ENCODE data around the gene ACTR3.
"Not testable (repeated sequence)": the region's sequence is repeated elsewhere in the genome, so short reads cannot be mapped to it uniquely, and the experiment has no call there.

Gene ACTR3

GRCh38 chr2:113889471-113890252 lies at the start of gene ACTR3:
Gene ACTR3, plus strand, starts transcription at chr2:113890089. Its CDS starts 191 bp downstream, at chr2:113890280.
- peak within 1 kb of the TSS; percentile 88 to 92 for H3K4me3 ChIP-seq (ENCODE audit: low read depth in 1 of 2, low read length in 2 of 2)
- peaks cover 19 to 61% of the 10 kb centered on the region in 2 donors for H3K4me1 ChIP-seq (ENCODE audit: control insufficient read depth in 1 of 2, insufficient read depth in 2 of 2, low read length in 2 of 2)
- H3K27me3 ChIP-seq (ENCODE audit: low read depth, low read length): no peaks in the 10 kb centered on the region
- peaks cover 4 to 9% of the 10 kb centered on the region in 2 donors for H3K36me3 ChIP-seq (ENCODE audit: control insufficient read depth in 1 of 2, insufficient read depth in 2 of 2, low read length in 2 of 2)
- no peaks in the 10 kb centered on the region for H3K9me3 ChIP-seq (ENCODE audit: control insufficient read depth in 1 of 2, low read length in 2 of 2)
- peak within 1 kb of the TSS; percentile 99 for H3K27ac ChIP-seq (ENCODE audit: low read length)

GRCh38 chr2:113840518-113840917 lies 49.4 kb upstream of the ACTR3 start:
- Histone ChIP-seq H3K9me3 (ENCODE audit: control insufficient read depth in 1 of 2, low read length in 2 of 2) (no peaks in the 10 kb centered on the region), H3K27ac (ENCODE audit: low read length) (no peak overlapping the region), H3K36me3 (ENCODE audit: control insufficient read depth in 1 of 2, insufficient read depth in 2 of 2, low read length in 2 of 2) (no peaks in the 10 kb centered on the region)

GRCh38 chr2:113842919-113843736 lies 46.8 kb upstream of the ACTR3 start:
- H3K4me3 ChIP-seq (ENCODE audit: low read depth in 1 of 2, low read length in 2 of 2): no peak overlapping the region
- H3K27ac ChIP-seq (ENCODE audit: low read length): no peak overlapping the region
- H3K4me1 ChIP-seq (ENCODE audit: control insufficient read depth in 1 of 2, insufficient read depth in 2 of 2, low read length in 2 of 2): no peaks in the 10 kb centered on the region
- H3K36me3 ChIP-seq (ENCODE audit: control insufficient read depth in 1 of 2, insufficient read depth in 2 of 2, low read length in 2 of 2): no peaks in the 10 kb centered on the region
- H3K9me3 ChIP-seq (ENCODE audit: control insufficient read depth in 1 of 2, low read length in 2 of 2): no peaks in the 10 kb centered on the region
- no peaks in the 10 kb centered on the region for H3K27me3 ChIP-seq (ENCODE audit: low read depth, low read length)

More at GRCh38 chr2:113840518-113840917, 49.4 kb upstream of the ACTR3 start:
- Histone ChIP-seq H3K4me3 (ENCODE audit: low read depth in 1 of 2, low read length in 2 of 2) (no peak overlapping the region), H3K27me3 (ENCODE audit: low read depth, low read length) (no peaks in the 10 kb centered on the region), H3K4me1 (ENCODE audit: control insufficient read depth in 1 of 2, insufficient read depth in 2 of 2, low read length in 2 of 2) (no peaks in the 10 kb centered on the region)

- not testable (repeated sequence) for H3K9me3 ChIP-seq (ENCODE audit: control insufficient read depth in 1 of 2, low read length in 2 of 2); H3K27me3 ChIP-seq (ENCODE audit: low read depth, low read length); H3K4me3 ChIP-seq (ENCODE audit: low read depth in 1 of 2, low read length in 2 of 2); H3K36me3 ChIP-seq (ENCODE audit: control insufficient read depth in 1 of 2, insufficient read depth in 2 of 2, low read length in 2 of 2); H3K27ac ChIP-seq (ENCODE audit: low read length); H3K4me1 ChIP-seq (ENCODE audit: control insufficient read depth in 1 of 2, insufficient read depth in 2 of 2, low read length in 2 of 2)
Measured at GRCh38 chr2:113843737-113844050, 46.2 kb upstream of the ACTR3 start.

- Histone ChIP-seq H3K27ac (ENCODE audit: low read length) (no peak overlapping the region), H3K36me3 (ENCODE audit: control insufficient read depth in 1 of 2, insufficient read depth in 2 of 2, low read length in 2 of 2) (no peaks in the 10 kb centered on the region), H3K4me3 (ENCODE audit: low read depth in 1 of 2, low read length in 2 of 2) (no peak overlapping the region), H3K4me1 (ENCODE audit: control insufficient read depth in 1 of 2, insufficient read depth in 2 of 2, low read length in 2 of 2) (no peaks in the 10 kb centered on the region), H3K9me3 (ENCODE audit: control insufficient read depth in 1 of 2, low read length in 2 of 2) (no peaks in the 10 kb centered on the region), H3K27me3 (ENCODE audit: low read depth, low read length) (no peaks in the 10 kb centered on the region)
Measured at GRCh38 chr2:113845261-113845660, 44.6 kb upstream of the ACTR3 start.

- H3K36me3 ChIP-seq (ENCODE audit: control insufficient read depth in 1 of 2, insufficient read depth in 2 of 2, low read length in 2 of 2); H3K4me3 ChIP-seq (ENCODE audit: low read depth in 1 of 2, low read length in 2 of 2); H3K9me3 ChIP-seq (ENCODE audit: control insufficient read depth in 1 of 2, low read length in 2 of 2); H3K4me1 ChIP-seq (ENCODE audit: control insufficient read depth in 1 of 2, insufficient read depth in 2 of 2, low read length in 2 of 2); H3K27me3 ChIP-seq (ENCODE audit: low read depth, low read length); H3K27ac ChIP-seq (ENCODE audit: low read length): not testable (repeated sequence)
Measured at GRCh38 chr2:113845796-113846195, 44.1 kb upstream of the ACTR3 start.

- H3K4me3 ChIP-seq (ENCODE audit: low read depth in 1 of 2, low read length in 2 of 2): no peak overlapping the region
- H3K9me3 ChIP-seq (ENCODE audit: control insufficient read depth in 1 of 2, low read length in 2 of 2): no peaks in the 10 kb centered on the region
- no peak overlapping the region for H3K27ac ChIP-seq (ENCODE audit: low read length)
- no peaks in the 10 kb centered on the region for H3K4me1 ChIP-seq (ENCODE audit: control insufficient read depth in 1 of 2, insufficient read depth in 2 of 2, low read length in 2 of 2)
- no peaks in the 10 kb centered on the region for H3K36me3 ChIP-seq (ENCODE audit: control insufficient read depth in 1 of 2, insufficient read depth in 2 of 2, low read length in 2 of 2)
- no peaks in the 10 kb centered on the region for H3K27me3 ChIP-seq (ENCODE audit: low read depth, low read length)
Measured at GRCh38 chr2:113846429-113846828, 43.5 kb upstream of the ACTR3 start.

GRCh38 chr2:113847144-113847543 lies 42.7 kb upstream of the ACTR3 start:
- H3K27ac ChIP-seq (ENCODE audit: low read length): no peak overlapping the region
- H3K36me3 ChIP-seq (ENCODE audit: control insufficient read depth in 1 of 2, insufficient read depth in 2 of 2, low read length in 2 of 2): no peaks in the 10 kb centered on the region
- H3K27me3 ChIP-seq (ENCODE audit: low read depth, low read length): no peaks in the 10 kb centered on the region
- no peaks in the 10 kb centered on the region for H3K9me3 ChIP-seq (ENCODE audit: control insufficient read depth in 1 of 2, low read length in 2 of 2)
- H3K4me1 ChIP-seq (ENCODE audit: control insufficient read depth in 1 of 2, insufficient read depth in 2 of 2, low read length in 2 of 2): no peaks in the 10 kb centered on the region
- no peak overlapping the region for H3K4me3 ChIP-seq (ENCODE audit: low read depth in 1 of 2, low read length in 2 of 2)

- H3K9me3 ChIP-seq (ENCODE audit: control insufficient read depth in 1 of 2, low read length in 2 of 2): no peaks in the 10 kb centered on the region
- no peaks in the 10 kb centered on the region for H3K27me3 ChIP-seq (ENCODE audit: low read depth, low read length)
- no peaks in the 10 kb centered on the region for H3K4me1 ChIP-seq (ENCODE audit: control insufficient read depth in 1 of 2, insufficient read depth in 2 of 2, low read length in 2 of 2)
- no peak overlapping the region for H3K4me3 ChIP-seq (ENCODE audit: low read depth in 1 of 2, low read length in 2 of 2)
- H3K36me3 ChIP-seq (ENCODE audit: control insufficient read depth in 1 of 2, insufficient read depth in 2 of 2, low read length in 2 of 2): no peaks in the 10 kb centered on the region
- H3K27ac ChIP-seq (ENCODE audit: low read length): no peak overlapping the region
Measured at GRCh38 chr2:113848758-113849415, 41.0 kb upstream of the ACTR3 start.

GRCh38 chr2:113850687-113851086 lies 39.2 kb upstream of the ACTR3 start:
- H3K4me1 ChIP-seq (ENCODE audit: control insufficient read depth in 1 of 2, insufficient read depth in 2 of 2, low read length in 2 of 2): no peaks in the 10 kb centered on the region
- H3K27ac ChIP-seq (ENCODE audit: low read length): no peak overlapping the region
- no peak overlapping the region for H3K4me3 ChIP-seq (ENCODE audit: low read depth in 1 of 2, low read length in 2 of 2)
- H3K36me3 ChIP-seq (ENCODE audit: control insufficient read depth in 1 of 2, insufficient read depth in 2 of 2, low read length in 2 of 2): no peaks in the 10 kb centered on the region
- no peaks in the 10 kb centered on the region for H3K9me3 ChIP-seq (ENCODE audit: control insufficient read depth in 1 of 2, low read length in 2 of 2)
- H3K27me3 ChIP-seq (ENCODE audit: low read depth, low read length): no peaks in the 10 kb centered on the region

GRCh38 chr2:113851640-113852039 lies 38.2 kb upstream of the ACTR3 start:
- no peaks in the 10 kb centered on the region for H3K27me3 ChIP-seq (ENCODE audit: low read depth, low read length)
- no peaks in the 10 kb centered on the region for H3K36me3 ChIP-seq (ENCODE audit: control insufficient read depth in 1 of 2, insufficient read depth in 2 of 2, low read length in 2 of 2)
- H3K9me3 ChIP-seq (ENCODE audit: control insufficient read depth in 1 of 2, low read length in 2 of 2): no peaks in the 10 kb centered on the region
- no peak overlapping the region for H3K27ac ChIP-seq (ENCODE audit: low read length)
- H3K4me3 ChIP-seq (ENCODE audit: low read depth in 1 of 2, low read length in 2 of 2): no peak overlapping the region
- H3K4me1 ChIP-seq (ENCODE audit: control insufficient read depth in 1 of 2, insufficient read depth in 2 of 2, low read length in 2 of 2): no peaks in the 10 kb centered on the region

All from muscle layer of duodenum (tissue), 2 donors.